Limb (tissue), 2 donors: ENCODE results near the gene DPH7.
"Not testable (repeated sequence)": the region's sequence is repeated elsewhere in the genome, so short reads cannot be mapped to it uniquely, and the experiment has no call there.

Experiments used
- DNase-seq, 2 donors: peaks; one replicate each; pipeline ENCODE4 v3.0.0-alpha.2; 2016; ENCODE audit errors: extremely low spot score in 2 of 2

The DPH7 gene

DNA sequence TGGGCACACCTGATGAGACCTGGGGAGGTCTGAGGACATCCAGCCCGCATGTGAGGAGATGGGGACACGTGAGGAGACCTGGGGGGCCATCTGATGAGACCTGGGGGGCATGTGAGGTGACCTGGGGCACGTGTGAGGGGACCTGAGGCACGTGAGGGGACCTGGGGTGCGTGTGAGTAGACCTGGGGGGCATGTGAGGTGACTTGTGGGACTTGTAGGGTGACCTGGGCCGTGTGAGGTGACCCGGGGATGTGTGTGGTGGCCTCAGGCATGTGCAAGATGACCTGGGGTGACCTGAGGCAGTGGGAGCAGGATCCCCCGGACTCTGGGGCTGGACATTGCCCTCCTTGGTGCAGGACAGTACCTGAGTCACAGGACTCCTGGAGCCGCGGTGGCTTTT is 59.2 kb downstream of the DPH7 start:
- no peak for DNase-seq

DNA sequence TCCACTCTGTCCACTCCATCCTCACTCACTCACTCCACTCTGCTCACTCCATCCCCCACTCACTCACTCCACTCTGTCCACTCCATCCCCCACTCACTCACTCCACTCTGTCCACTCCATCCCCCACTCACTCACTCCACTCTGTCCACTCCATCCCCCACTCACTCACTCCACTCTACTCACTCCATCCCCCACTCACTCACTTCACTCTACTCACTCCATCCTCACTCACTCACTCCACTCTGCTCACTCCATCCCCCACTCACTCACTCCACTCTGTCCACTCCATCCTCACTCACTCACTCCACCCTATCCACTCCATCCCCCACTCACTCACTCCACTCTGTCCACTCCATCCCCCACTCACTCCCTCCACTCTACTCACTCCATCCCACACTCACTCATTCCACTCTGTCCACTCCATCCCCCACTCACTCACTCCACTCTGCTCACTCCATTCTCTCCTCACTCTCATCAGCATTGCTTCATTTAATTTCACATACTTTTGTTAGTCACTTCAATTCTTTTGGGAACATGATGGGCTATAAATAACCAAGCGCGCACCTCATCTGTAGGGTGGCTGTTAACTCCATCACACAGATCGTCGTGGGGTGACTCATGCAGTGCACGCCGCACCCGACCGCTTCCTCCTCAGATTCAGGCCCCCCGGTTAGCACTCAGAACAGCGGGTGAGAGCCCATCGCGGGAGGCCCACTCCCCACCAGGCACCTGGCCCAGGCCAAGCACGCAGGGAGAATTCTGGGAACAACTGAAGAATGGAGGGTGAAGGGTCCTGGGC is 59.9 kb downstream of the DPH7 start:
- not testable (repeated sequence) for DNase-seq

DNA sequence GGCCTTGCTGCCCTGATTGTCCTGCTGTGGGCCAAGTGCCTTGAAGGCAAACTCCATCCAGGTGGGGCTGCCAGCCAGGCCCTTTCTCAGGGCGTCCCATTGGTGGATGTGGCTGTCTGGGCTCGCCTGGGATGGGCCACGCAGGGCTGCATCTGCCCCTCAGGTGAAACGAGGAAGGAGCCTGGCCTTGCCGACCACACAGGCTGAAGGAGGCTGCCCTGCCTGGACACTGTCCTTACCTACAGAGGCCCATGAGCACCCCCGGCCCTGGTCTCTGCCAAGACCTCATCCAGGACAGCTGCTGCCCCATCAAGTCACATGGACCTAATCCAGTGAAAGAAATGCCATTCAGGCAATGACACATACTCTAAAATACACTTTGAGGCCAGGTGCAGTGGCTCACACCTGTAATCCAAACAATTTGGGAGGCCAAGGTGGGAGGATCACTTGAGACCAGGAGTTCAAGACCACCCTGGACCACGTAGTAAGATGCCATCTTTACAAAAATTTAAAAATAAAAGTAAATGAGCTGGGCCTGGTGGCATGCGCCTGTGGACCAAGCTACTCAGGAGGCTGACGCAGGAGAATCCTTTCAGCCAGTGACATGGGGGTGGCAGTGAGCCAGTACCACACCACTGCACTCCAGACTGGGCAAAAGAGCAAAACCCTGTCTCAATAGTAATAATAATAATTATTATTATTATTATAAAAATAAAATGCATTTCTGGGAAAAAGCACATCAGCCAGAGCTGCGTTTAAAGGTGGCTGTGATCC is 62.4 kb downstream of the DPH7 start:
- DNase-seq, result no peak

DNA sequence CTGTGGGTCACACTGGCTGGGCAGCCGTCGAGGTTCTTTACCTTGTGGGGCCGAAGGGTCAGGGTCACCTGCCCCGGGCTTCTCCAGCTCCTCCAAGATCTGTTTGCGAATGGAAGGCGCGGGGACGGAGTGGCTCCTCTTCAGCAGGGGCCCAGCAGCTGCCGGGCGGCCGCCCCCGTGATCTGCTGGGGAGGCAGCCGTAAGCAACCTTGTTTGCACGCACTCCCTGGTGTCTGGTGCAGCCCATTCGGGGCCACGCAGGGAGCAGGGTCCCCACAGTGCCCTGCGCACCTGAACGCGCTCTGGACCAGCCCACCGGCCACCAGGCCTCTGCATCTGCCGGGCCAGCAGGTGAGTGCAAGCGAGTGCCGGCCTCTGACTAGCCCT is 63.4 kb downstream of the DPH7 start:
- no peak for DNase-seq

DNA sequence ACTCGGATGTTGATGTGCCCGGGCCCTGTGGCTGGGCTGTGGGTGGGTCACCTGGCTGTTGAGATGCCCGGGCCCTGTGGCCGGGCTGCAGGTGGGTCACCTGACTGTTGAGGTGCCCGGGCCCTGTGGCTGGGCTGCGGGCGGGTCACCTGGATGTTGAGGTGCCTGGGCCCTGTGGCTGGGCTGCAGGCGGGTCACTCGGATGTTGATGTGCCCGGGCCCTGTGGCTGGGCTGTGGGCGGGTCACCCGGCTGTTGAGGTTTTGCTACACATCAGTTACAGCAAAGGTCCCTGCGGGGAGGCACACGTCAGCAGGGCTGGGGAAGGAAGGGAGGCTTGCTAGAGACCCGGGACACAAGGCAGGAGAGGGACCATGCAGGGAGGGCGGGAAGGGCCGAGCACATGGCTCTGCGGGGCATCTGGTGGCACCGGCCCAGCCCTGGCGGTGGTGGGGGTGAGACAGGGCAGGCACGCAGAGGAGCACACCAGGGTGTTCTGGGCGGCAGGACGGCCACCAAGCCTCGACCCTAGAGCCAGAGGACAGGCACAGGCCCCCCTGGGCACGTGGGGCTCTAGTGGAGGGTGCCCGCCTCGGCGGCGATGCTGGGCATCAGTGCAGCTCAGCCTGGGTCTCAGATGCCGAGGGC is 63.9 kb downstream of the DPH7 start:
- DNase-seq, result no peak

DNA sequence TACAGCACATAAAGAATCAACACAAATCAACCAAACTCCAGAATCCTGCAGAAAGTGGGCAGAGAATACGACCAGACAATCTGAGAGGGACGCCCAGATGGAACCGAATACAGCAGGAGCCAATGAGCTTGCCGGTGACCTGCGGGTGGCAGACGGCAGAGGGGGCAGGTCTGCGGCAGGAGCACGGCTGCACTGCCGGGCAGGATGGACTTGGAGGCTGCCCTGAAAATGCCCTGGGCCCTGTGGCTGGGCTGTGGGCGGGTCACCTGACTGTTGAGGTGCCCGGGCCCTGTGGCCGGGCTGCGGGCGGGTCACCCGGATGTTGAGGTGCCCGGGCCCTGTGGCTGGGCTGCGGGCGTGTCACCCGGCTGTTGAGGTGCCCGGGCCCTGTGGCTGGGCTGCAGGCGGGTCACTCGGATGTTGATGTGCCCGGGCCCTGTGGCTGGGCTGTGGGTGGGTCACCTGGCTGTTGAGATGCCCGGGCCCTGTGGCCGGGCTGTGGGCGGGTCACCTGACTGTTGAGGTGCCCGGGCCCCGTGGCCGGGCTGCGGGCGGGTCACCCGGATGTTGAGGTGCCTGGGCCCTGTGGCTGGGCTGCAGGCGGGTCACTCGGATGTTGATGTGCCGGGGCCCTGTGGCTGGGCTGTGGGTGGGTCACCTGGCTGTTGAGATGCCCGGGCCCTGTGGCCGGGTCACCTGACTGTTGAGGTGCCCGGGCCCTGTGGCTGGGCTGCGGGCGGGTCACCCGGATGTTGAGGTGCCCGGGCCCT is 64.7 kb downstream of the DPH7 start:
- DNase-seq, result not testable (repeated sequence)

DNA sequence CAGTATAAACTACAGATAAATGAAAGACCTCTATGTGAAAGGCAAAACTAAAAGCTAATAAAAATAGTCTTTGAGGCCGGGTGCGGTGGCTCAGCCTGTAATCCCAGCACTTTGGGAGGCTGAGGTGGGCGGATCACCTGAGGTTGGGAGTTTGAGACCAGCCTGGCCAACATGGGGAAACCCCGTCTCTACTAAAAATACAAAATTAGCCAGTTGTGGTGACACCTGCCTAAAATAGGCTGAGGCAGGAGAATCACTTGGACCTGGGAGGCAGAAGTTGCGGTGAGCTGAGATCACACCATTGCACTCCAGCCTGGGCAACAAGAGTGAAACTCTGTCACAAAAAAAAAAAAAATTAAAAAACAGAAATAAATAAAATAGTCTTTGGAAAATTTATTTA is 65.6 kb downstream of the DPH7 start:
- not testable (repeated sequence) for DNase-seq

DNA sequence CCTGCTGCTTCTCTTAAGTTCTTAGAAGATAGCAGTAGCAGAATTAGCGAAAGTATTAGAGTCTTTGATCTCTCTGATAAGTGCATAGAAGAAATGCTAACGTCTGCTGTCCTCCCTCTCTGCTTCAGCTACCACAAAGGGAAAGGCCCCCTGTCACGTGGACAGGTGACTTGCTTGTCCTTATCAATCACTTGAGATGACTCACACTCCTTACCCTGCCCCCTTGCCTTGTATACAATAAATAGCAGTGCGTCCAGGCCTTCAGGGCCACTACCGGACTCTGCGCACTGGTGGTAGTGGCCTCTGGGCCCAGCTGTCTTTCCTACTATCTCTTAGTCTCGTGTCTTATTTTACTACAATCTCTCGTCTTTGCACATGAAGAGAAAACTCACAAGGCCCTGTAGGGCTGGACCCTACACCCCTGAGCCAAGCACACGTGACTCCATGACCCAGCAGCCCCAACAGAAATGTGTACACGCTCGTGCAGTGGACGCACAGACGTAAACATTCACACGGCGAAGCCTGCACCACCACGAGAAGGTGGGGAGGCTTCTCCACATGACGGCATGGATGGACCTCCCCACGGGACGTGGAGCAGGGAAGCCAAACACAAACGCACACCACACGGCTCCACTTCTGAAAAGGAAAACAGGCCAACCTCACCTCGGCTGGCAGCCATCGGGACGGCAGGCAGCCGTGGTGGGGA is 66.8 kb downstream of the DPH7 start:
- no peak for DNase-seq

DNA sequence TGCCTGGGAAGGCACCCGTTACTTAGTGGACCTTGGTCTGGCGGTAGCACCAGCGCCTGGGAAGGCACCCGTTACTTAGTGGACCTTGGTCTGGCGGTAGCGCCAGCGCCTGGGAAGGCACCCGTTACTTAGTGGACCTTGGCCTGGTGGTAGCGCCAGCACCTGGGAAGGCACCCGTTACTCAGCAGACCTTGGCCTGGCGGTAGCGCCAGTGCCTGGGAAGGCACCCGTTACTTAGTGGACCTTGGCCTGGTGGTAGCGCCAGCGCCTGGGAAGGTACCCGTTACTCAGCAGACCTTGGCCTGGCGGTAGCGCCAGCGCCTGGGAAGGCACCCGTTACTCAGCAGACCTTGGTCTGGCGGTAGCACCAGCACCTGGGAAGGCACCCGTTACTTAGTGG is 67.6 kb downstream of the DPH7 start:
- DNase-seq, result not testable (repeated sequence)

DNA sequence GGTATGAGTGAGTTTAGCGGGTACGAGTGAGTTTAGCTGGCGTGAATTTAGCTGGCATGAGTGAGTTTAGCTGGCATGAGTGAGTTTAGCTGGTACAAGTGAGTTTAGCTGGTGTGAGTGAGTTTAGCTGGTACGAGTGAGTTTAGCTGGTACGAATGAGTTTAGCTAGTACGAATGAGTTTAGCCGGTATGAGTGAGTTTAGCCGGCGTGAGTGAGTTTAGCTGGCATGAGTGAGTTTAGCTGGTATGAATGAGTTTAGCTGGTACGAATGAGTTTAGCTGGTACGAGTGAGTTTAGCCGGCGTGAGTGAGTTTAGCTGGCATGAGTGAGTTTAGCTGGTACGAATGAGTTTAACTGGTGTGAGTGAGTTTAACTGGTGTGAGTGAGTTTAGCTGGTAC is 69.5 kb downstream of the DPH7 start:
- DNase-seq, result no peak

DNA sequence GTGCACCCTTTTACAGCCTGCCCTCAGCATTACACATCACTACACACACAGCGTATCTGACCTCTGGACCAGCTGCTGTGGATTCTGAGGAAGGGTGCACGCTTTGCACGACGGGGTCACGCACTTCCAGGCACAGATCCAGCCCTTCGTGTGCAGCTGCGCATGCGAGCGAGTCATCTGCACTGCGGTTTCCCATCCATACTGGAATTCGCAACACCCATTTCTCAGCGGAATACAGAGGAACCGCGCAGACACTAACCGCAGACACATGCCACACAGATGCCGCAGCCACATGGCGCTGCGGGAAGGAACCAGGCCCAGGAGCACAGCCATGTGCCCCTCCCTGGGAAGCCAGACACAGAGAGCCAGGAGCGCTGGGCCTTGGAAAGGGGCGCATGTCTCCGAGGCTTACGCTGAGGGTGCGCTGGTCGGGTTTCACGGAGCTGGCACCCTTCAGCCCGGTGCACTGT is 72.0 kb downstream of the DPH7 start:
- DNase-seq, result no peak

DNA sequence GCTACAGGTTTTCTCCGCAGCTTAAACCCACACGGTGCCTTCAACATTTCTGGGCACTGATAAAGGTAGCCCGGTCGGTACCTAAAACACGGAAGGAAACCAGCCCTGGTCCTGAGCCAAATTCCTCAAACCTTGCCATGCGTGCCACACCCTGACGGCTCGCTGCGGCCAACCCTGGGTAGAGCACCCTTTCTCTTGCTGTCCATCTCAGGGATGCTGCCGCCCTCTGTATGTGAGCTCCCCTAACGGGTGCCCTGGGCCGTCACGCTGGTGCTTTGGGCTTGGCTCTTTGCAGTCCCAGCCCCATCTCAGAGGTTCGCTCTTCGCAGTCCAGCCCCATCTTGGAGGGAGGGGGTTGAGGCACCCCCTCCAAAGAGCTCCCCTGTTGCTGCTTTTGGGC is 72.5 kb downstream of the DPH7 start:
- no peak for DNase-seq

DNA sequence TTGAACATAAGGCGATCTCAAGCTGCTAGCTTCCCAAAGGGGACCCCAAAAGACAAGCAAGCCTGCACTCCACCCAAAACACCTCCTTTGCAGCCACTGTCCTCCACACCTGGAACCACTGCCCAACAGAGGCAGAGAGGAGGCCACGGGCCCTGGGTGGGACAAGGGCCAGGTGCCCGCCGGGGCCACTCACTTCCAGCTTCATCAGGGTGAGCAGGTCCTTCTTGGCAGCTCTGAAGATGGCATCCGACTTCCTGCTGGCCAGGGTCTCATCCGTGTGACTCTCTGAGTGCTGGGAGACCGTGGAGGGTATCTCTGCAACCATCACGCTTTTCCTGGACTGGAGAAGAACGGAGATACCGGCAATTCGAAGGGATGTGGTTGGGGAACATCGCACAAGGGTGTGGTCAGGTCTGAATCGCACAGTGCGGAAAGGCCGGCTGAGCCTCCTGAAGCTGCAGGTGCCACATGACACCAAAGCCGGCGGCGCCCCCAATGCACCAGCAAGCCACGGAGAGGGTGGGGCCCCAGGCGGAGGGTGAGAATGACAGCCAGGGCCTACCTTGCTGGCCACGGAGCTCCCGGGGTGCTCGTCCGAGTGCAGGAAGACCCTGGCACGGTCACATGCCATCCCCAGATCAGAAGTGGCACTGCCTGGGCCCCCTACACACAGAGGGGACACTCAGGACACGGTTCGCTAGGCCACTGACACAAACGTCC is 73.1 kb downstream of the DPH7 start:
- no peak for DNase-seq
